Measurements from ENCODE around the gene TANC1.
"Not testable (repeated sequence)": the region's sequence is repeated elsewhere in the genome, so short reads cannot be mapped to it uniquely, and the experiment has no call there.

The TANC1 gene

DNA sequence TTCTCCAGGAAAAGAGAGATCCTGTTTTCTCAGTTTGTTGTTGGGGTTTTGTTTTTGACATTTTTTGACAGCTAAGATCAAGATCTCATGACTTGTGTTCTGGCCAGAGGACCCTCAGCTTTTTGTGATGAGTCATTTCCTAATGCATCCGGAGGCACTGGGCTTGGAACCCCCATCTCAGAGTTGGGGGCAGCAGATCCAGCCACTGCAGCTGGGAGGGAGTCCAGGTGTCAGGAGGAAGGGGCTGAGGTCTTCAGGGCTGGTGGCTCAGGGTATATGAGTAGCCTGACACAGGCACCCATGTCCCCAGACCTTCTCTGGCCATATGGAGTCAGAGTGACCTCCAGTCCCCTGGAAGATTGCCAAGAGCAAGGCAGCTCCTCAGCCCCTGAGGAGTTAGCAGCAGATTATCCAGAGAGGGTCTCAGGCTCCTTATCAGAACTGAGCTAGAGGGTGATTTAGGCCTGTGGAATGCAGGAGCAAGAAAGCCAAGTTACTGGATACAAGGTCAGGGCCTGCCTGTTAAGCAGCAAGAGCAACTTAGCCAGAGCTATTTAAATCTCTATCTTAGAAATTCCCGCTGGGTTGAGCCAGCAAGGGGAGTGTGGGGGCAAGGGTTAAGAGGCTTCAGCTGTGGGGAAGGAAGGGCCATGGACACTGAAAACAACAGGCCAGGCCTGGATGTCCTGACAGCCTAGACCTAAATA lies 62.4 kb downstream of the TANC1 start:
- no peak overlapping the region for H3K4me3 ChIP-seq (ENCODE audit: low read depth, low read length)
- in situ Hi-C loops (cut with HindIII; ENCODE audit: low sequenced_read_pairs): no loop called here
- TF ChIP-seq, protein P1, sequence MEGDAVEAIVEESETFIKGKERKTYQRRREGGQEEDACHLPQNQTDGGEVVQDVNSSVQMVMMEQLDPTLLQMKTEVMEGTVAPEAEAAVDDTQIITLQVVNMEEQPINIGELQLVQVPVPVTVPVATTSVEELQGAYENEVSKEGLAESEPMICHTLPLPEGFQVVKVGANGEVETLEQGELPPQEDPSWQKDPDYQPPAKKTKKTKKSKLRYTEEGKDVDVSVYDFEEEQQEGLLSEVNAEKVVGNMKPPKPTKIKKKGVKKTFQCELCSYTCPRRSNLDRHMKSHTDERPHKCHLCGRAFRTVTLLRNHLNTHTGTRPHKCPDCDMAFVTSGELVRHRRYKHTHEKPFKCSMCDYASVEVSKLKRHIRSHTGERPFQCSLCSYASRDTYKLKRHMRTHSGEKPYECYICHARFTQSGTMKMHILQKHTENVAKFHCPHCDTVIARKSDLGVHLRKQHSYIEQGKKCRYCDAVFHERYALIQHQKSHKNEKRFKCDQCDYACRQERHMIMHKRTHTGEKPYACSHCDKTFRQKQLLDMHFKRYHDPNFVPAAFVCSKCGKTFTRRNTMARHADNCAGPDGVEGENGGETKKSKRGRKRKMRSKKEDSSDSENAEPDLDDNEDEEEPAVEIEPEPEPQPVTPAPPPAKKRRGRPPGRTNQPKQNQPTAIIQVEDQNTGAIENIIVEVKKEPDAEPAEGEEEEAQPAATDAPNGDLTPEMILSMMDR (IDR thresholded peaks at IDR 0.05; ENCODE audit: low read depth, low read length): no peak
- peak; percentile 71 for DNase-seq (ENCODE audit: low read depth, low spot score)

DNA sequence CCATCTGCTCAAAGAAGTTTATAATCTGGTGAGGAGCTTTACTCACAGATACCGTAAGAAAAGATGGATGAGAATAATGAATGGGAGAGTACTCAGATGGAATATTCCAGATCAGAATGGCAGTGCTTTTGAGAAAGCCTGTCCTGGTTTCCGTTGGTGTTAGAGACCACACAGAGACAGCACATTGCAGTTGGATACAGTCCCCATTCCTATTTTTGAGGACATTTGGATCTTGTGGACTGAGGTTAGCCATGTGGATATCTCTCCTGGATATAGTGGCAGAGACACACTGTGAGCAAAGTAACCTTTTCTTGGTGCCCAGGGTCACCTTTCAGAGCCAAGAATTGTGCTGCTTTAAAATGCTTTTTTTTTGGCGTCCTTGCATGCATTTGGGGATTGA lies 63.7 kb downstream of the TANC1 start:
- in situ Hi-C loops (cut with HindIII; ENCODE audit: low sequenced_read_pairs): no loop called here
- TF ChIP-seq, protein P1 (IDR thresholded peaks at IDR 0.05; ENCODE audit: low read depth, low read length): no peak
- no peak overlapping the region for H3K4me3 ChIP-seq (ENCODE audit: low read depth, low read length)
- DNase-seq (ENCODE audit: low read depth, low spot score): no peak

DNA sequence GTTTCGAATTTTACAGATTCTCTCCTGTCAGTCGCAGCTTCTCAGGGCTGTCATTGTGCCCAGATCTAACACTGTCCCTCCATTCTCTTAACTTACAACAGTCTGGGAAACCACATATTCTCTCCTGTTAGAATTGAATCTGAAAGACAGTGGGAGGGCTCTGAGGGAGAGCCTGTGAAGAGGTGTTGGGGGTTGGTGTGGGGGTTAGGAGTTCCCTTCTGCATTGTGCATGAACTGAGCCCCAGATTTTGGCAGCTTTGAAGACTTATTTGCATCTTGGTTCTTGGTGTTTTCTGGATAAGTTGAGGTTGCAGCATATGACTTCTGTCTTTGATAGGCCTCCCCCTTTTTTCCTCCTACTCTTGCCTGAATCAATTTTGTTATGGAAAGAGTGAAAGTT lies 64.1 kb downstream of the TANC1 start:
- no peak overlapping the region for H3K4me3 ChIP-seq (ENCODE audit: low read depth, low read length)

DNA sequence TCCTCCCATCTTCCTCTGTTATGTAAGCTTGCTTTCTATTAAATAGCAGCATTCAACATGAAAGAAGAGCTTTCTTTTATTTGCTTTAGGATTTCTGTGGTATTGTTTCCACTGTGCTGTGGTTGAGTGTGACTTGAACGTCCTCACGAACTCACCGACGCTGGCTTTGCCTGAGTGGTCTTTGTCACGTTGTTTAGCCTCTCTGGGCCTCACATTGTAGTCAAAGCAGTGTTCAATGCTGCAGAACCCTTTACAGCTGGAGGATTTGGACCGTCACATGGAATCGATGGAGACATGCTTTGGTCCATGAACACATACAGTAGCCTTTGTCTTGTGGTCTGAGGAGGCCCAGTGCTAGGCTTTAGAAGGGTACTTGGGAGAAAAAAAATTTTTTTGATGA lies 66.3 kb downstream of the TANC1 start:
- in situ Hi-C loops (cut with HindIII; ENCODE audit: low sequenced_read_pairs): no loop called here
- DNase-seq (ENCODE audit: low read depth, low spot score): no peak
- no peak overlapping the region for H3K4me3 ChIP-seq (ENCODE audit: low read depth, low read length)
- TF ChIP-seq, protein P1 (IDR thresholded peaks at IDR 0.05; ENCODE audit: low read depth, low read length): no peak

More for the DNA sequence above, 64.1 kb downstream of the TANC1 start:
- in situ Hi-C loops (cut with HindIII; ENCODE audit: low sequenced_read_pairs): no loop called here
- TF ChIP-seq, protein P1 (IDR thresholded peaks at IDR 0.05; ENCODE audit: low read depth, low read length): no peak
- DNase-seq (ENCODE audit: low read depth, low spot score): no peak

DNA sequence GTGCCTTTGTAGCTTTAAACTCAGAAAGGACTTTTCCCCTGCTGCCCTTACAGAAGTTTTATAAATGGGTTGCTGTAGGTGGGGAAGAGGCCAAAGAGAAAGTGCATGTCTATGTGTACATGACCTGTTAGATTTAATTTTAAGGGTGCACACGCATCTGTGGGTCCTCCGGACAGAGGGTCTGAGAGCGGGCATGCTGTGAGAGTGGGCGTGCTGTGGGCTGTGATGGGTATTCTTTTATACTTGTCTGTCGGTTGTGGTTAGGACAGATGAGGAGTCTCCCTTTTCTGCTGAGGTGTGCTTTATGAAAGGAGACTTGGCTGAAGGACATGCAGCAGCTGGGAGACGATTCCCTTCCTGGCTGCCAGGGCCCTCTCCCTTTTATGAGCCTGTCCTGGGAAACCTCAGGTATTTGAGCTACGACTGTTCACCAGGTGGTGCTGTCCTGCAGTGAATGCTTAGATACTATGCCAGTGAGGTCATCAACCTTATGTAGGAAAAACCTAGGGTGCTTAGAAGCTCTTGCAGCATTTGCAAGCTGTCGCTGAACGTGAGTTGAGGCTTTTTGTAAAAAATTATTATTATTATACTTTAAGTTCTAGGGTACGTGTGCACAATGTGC lies 67.5 kb downstream of the TANC1 start:
- H3K4me3 ChIP-seq (ENCODE audit: low read depth, low read length): no peak overlapping the region
- TF ChIP-seq, protein P1 (IDR thresholded peaks at IDR 0.05; ENCODE audit: low read depth, low read length): peak; percentile 29
- peak; percentile 68 for DNase-seq (ENCODE audit: low read depth, low spot score)
- in situ Hi-C loops (cut with HindIII; ENCODE audit: low sequenced_read_pairs): no loop called here

DNA sequence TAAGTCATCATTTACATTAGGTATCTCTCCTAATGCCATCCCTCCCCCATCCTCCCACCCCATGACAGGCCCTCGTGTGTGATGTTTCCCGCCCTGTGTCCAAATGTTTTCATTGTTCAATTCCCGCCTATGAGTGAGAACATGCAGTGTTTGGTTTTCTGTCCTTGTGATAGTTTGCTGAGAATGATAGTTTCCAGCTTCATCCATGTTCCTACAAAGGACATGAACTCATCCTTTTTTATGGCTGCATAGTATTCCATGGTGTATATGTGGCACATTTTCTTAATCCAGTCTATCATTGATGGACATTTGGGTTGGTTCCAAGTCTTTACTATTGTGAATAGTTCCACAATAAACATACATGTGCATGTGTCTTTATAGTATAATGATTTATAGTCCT lies 68.0 kb downstream of the TANC1 start:
- H3K4me3 ChIP-seq (ENCODE audit: low read depth, low read length); DNase-seq (ENCODE audit: low read depth, low spot score); in situ Hi-C loops (cut with HindIII; ENCODE audit: low sequenced_read_pairs): not testable (repeated sequence)

DNA sequence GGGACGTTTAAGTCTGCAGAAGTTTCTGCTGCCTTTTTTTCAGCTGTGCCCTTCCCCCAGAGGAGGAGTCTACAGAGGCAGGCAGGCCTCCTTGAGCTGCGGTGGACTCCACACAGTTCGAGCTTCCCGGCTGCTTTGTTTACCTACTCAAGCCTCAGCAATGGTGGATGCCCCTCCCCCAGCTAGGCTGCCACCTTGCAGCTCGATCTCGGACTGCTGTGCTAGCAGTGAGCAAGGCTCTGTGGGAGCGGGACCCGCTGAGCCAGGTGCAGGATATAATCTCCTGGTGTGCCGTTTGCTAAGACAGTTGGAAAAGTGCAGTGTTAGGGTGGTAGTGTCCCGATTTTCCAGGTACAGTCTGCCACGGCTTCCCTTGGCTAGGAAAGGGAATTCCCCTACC lies 72.9 kb downstream of the TANC1 start:
- in situ Hi-C loops (cut with HindIII; ENCODE audit: low sequenced_read_pairs); DNase-seq (ENCODE audit: low read depth, low spot score): not testable (repeated sequence)

More for the DNA sequence above, 72.9 kb downstream of the TANC1 start:
- not testable (repeated sequence) for H3K4me3 ChIP-seq (ENCODE audit: low read depth, low read length)
